SU-DHL-6 (cell line): ENCODE measurements around the gene PDE6C.

Experiments used
- H2AFZ ChIP-seq: fragments of 200-600 bp; sonication (generic); 2 replicates; pipeline ENCODE4 v1.6.1; 2014; ENCODE audit warnings: low read depth, mild to moderate bottlenecking, moderate library complexity, mixed read lengths, antibody characterized with exemption, low read length; ENCODE audit not compliant: severe bottlenecking
- H3F3A ChIP-seq: fragments of 200-600 bp; shearing (Covaris generic); 2 replicates; pipeline ENCODE4 v1.6.0; 2016; ENCODE audit warnings: antibody characterized with exemption, mild to moderate bottlenecking; ENCODE audit not compliant: insufficient read depth
- H3K27ac ChIP-seq: fragments of 200-600 bp; sonication (generic); 2 replicates; pipeline ENCODE4 v1.5.1; 2016; ENCODE audit warnings: low read depth, mild to moderate bottlenecking, low read length, moderate library complexity, mixed read lengths
- H3K27me3 ChIP-seq: fragments of 200-600 bp; sonication (generic), shearing (Covaris generic); 2 replicates; pipeline ENCODE4 v1.6.0; 2014; ENCODE audit warnings: mild to moderate bottlenecking, low read length
- H3K36me3 ChIP-seq: fragments of 200-600 bp; sonication (generic); 2 replicates; pipeline ENCODE4 v1.6.1; 2014; ENCODE audit warnings: mild to moderate bottlenecking, low read length, mixed read lengths
- H3K4me2 ChIP-seq: fragments of 300-600, 200-600 bp; shearing (Covaris generic), sonication (generic); 2 replicates; pipeline ENCODE4 v1.6.0; 2014; ENCODE audit warnings: low read length, low read depth, mild to moderate bottlenecking; ENCODE audit not compliant: poor library complexity, severe bottlenecking
- H3K4me3 ChIP-seq: fragments of 200-600 bp; sonication (generic); 2 replicates; pipeline ENCODE4 v1.5.1; 2014; ENCODE audit warnings: antibody characterized with exemption, low read length, mild to moderate bottlenecking, mixed read lengths; ENCODE audit not compliant: insufficient read depth, poor library complexity, severe bottlenecking
- H3K79me2 ChIP-seq: fragments of 200-600 bp; sonication (generic); 2 replicates; pipeline ENCODE4 v1.6.1; 2014; ENCODE audit warnings: mild to moderate bottlenecking, low read length, moderate library complexity; ENCODE audit not compliant: insufficient read depth
- H3K9ac ChIP-seq: fragments of 200-600 bp; sonication (generic); 2 replicates; pipeline ENCODE4 v1.7.0; 2014; ENCODE audit warnings: mild to moderate bottlenecking, low read length
- H3K9me2 ChIP-seq: fragments of 200-600 bp; sonication (generic); replicated peaks from 2 replicates; pipeline ENCODE4 v1.6.1; 2014; ENCODE audit warnings: low read length; ENCODE audit not compliant: insufficient read depth
- H3K9me3 ChIP-seq: fragments of 200-600 bp; sonication (generic); 2 replicates; pipeline ENCODE4 v1.6.1; 2014; ENCODE audit warnings: low read length, mixed read lengths; ENCODE audit not compliant: insufficient read depth
- H4K20me1 ChIP-seq: fragments of 200-600 bp; sonication (generic); 2 replicates; pipeline ENCODE4 v1.6.1; 2014; ENCODE audit warnings: low read depth, mild to moderate bottlenecking, antibody characterized with exemption, low read length, moderate library complexity, mixed read lengths
- EZH2phosphoT487 ChIP-seq: fragments of 200-600 bp; sonication (generic), shearing (Covaris generic); conservative IDR thresholded peaks from 2 replicates; pipeline ENCODE4 v1.6.1; 2018; ENCODE audit warnings: mild to moderate bottlenecking, antibody characterized with exemption, low read length, moderate library complexity, mixed read lengths
- TF ChIP-seq, protein P1 (sequence below): fragments of 200-600 bp; sonication (generic); IDR thresholded peaks from one replicate; pipeline ENCODE4 v1.5.1; 2017; ENCODE audit warnings: antibody characterized with exemption, mild to moderate bottlenecking, low read length, moderate library complexity; ENCODE audit not compliant: insufficient read depth, poor library complexity, severe bottlenecking

PDE6C gene

DNA sequence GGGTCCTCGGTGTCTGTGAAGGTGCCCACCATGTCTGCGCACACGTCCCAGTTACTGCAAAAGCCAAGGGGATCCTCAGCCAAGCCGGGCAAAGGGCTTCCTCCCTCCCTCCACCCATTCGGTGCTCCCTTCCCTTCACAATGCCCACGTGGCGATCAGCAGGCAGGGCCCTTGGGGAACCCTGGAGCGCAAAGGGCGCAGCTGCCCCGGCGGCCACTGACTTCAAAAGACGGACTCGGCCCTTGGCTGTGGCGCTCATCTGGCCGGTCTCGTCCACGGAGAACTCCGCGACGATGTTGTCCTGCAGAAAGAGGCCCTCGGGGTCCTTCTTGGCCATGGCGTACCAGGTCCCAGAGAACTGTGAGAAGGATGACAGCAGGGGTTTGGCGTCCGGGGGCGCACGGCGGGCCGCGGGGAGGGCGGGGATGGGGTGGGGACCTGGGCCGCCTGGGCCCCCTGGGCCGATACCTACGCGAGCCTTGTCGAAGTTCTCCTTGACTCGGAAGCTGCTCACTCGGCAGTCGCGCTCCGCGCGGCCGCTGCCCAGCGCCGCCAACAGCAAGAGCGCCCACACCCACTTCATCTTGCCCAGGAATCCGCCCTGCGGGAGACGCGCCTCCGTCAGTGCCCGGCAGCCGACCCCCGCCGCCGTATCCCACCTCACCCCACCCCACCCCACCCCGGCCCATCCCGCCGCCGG, 11.7 kb upstream of the PDE6C start:
- TF ChIP-seq EZH2phosphoT487, result no peak
- no peak overlapping the region for H3K27ac ChIP-seq
- H3K9me3 ChIP-seq, result no peaks in the 10 kb centered on the region
- no peak overlapping the region for H3K9ac ChIP-seq
- H3K4me2 ChIP-seq, result no peak overlapping the region
- H3K4me3 ChIP-seq, result no peak overlapping the region
- H3K79me2 ChIP-seq, result no peaks in the 10 kb centered on the region
- no peaks in the 10 kb centered on the region for H3K36me3 ChIP-seq
- H3K9me2 ChIP-seq, result no peaks in the 10 kb centered on the region
- H2AFZ ChIP-seq, result no peak overlapping the region
- no peaks in the 10 kb centered on the region for H4K20me1 ChIP-seq
- H3F3A ChIP-seq, result no peaks in the 10 kb centered on the region
- no peaks in the 10 kb centered on the region for H3K27me3 ChIP-seq

- no peak within 1 kb of the TSS for H3K9ac ChIP-seq
- H3K4me3 ChIP-seq, result no peak within 1 kb of the TSS
These were observed 11.1 kb upstream of the PDE6C start, which contains the start of gene RBP4 for GRCh38 chr10:93601146-93601773. TSS of gene RBP4 (minus strand) at chr10:93601235. CDS start at chr10:93601028, 207 bp downstream.

GRCh38 chr10:93601774-93602162, 10.6 kb upstream of the PDE6C start:
- no peaks in the 10 kb centered on the region for H3K36me3 ChIP-seq
- no peak overlapping the region for H3K9ac ChIP-seq
- TF ChIP-seq, protein P1, sequence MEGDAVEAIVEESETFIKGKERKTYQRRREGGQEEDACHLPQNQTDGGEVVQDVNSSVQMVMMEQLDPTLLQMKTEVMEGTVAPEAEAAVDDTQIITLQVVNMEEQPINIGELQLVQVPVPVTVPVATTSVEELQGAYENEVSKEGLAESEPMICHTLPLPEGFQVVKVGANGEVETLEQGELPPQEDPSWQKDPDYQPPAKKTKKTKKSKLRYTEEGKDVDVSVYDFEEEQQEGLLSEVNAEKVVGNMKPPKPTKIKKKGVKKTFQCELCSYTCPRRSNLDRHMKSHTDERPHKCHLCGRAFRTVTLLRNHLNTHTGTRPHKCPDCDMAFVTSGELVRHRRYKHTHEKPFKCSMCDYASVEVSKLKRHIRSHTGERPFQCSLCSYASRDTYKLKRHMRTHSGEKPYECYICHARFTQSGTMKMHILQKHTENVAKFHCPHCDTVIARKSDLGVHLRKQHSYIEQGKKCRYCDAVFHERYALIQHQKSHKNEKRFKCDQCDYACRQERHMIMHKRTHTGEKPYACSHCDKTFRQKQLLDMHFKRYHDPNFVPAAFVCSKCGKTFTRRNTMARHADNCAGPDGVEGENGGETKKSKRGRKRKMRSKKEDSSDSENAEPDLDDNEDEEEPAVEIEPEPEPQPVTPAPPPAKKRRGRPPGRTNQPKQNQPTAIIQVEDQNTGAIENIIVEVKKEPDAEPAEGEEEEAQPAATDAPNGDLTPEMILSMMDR, result no peak
- no peak for TF ChIP-seq EZH2phosphoT487
- no peak overlapping the region for H3K4me3 ChIP-seq
- H3K9me2 ChIP-seq, result no peaks in the 10 kb centered on the region
- H3K4me2 ChIP-seq, result no peak overlapping the region
- no peak overlapping the region for H2AFZ ChIP-seq
- no peak overlapping the region for H3K27ac ChIP-seq
- H3K27me3 ChIP-seq, result no peaks in the 10 kb centered on the region
- no peaks in the 10 kb centered on the region for H4K20me1 ChIP-seq
- no peaks in the 10 kb centered on the region for H3K9me3 ChIP-seq
- no peaks in the 10 kb centered on the region for H3F3A ChIP-seq
- no peaks in the 10 kb centered on the region for H3K79me2 ChIP-seq

More at GRCh38 chr10:93601146-93601773, 11.1 kb upstream of the PDE6C start, which contains the start of gene RBP4:
- no peaks in the 10 kb centered on the region for H3K9me3 ChIP-seq
- H3K27me3 ChIP-seq, result no peaks in the 10 kb centered on the region
- no peaks in the 10 kb centered on the region for H3K36me3 ChIP-seq
- H3K79me2 ChIP-seq, result no peaks in the 10 kb centered on the region
- no peak within 1 kb of the TSS for H3K27ac ChIP-seq
- H4K20me1 ChIP-seq, result no peaks in the 10 kb centered on the region
- no peak for TF ChIP-seq EZH2phosphoT487
- TF ChIP-seq, protein P1, result no peak
- H3F3A ChIP-seq, result no peaks in the 10 kb centered on the region
- H2AFZ ChIP-seq, result no peak within 1 kb of the TSS
- H3K4me2 ChIP-seq, result no peak within 1 kb of the TSS
- H3K9me2 ChIP-seq, result no peaks in the 10 kb centered on the region

- Histone ChIP-seq H3K27me3 (no peaks in the 10 kb centered on the region), H3K9ac (no peak overlapping the region), H3K9me3 (no peaks in the 10 kb centered on the region), H2AFZ (no peak overlapping the region), H3K79me2 (no peaks in the 10 kb centered on the region), H3F3A (no peaks in the 10 kb centered on the region), H3K27ac (no peak overlapping the region), H3K4me2 (no peak overlapping the region), H4K20me1 (no peaks in the 10 kb centered on the region), H3K4me3 (no peak overlapping the region), H3K36me3 (no peaks in the 10 kb centered on the region), H3K9me2 (no peaks in the 10 kb centered on the region)
- TF ChIP-seq, protein P1, result no peak
- no peak for TF ChIP-seq EZH2phosphoT487
These were observed 9.3 kb upstream of the PDE6C start for GRCh38 chr10:93603023-93603422.
